ENCODE measurements around the gene HAP1.

DNA sequence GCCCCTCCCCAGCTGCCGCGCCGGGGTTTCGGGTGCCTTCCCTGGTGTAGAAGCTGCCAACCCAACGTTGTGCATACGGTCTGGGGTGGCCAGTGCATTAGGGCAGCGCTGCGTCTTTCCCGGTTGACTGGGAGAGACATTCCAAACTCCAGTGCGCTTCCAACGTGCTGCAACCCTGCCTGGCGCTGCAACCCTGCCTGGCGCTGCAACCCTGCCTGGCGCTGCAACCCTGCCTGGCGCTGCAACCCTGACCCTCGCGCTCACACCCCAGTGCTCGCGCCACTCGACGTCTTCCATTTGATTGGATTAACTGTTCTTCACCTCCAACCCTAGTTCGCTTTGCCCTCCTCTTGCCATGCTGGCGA is 488 bp upstream of the HAP1 start:
- TF ChIP-seq, protein P1, sequence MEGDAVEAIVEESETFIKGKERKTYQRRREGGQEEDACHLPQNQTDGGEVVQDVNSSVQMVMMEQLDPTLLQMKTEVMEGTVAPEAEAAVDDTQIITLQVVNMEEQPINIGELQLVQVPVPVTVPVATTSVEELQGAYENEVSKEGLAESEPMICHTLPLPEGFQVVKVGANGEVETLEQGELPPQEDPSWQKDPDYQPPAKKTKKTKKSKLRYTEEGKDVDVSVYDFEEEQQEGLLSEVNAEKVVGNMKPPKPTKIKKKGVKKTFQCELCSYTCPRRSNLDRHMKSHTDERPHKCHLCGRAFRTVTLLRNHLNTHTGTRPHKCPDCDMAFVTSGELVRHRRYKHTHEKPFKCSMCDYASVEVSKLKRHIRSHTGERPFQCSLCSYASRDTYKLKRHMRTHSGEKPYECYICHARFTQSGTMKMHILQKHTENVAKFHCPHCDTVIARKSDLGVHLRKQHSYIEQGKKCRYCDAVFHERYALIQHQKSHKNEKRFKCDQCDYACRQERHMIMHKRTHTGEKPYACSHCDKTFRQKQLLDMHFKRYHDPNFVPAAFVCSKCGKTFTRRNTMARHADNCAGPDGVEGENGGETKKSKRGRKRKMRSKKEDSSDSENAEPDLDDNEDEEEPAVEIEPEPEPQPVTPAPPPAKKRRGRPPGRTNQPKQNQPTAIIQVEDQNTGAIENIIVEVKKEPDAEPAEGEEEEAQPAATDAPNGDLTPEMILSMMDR (conservative IDR thresholded peaks at IDR 0.05; ENCODE audit: low read length): no peak
- no peak for TF ChIP-seq EZH2phosphoT487 (IDR thresholded peaks at IDR 0.05; ENCODE audit: borderline replicate concordance, low read depth, low read length)

Measured in OCI-LY7 (cell line).